Measurements from ENCODE around the gene ADGRG1.

Gene ADGRG1

GRCh38 chr16:57658878-57659674 is 30.6 kb downstream of the ADGRG1 start:
- Histone ChIP-seq H3K9ac (ENCODE audit: low read depth, low read length) (no peak overlapping the region), H3K4me1 (ENCODE audit: insufficient read depth, low read length) (no peaks in the 10 kb centered on the region), H3K9me3 (ENCODE audit: insufficient read depth, low read length, severe bottlenecking) (no peaks in the 10 kb centered on the region), H3K36me3 (ENCODE audit: insufficient read depth, low read length) (no peaks in the 10 kb centered on the region), H3K4me3 (ENCODE audit: low read depth in 1 of 2, low read length in 2 of 2) (no peak overlapping the region), H3K4me2 (ENCODE audit: insufficient read depth, low read length) (no peak overlapping the region), H3K27me3 (ENCODE audit: insufficient read depth, low read length, poor library complexity) (no peaks in the 10 kb centered on the region), H2AFZ (ENCODE audit: low read depth, low read length) (no peak overlapping the region), H3K27ac (ENCODE audit: low read length) (no peak overlapping the region), H4K20me1 (ENCODE audit: insufficient read depth, low read length) (no peaks in the 10 kb centered on the region), H3K79me2 (ENCODE audit: insufficient read depth, low read length) (no peaks in the 10 kb centered on the region)
- DNase-seq = no peak
- ATAC-seq (ENCODE audit: insufficient read depth, low read depth) = no peak
- TF ChIP-seq CTCF (IDR thresholded peaks at IDR 0.05; ENCODE audit: borderline replicate concordance, extremely low read depth, low read length, poor library complexity, severe bottlenecking) (no peak), EZH2 (IDR thresholded peaks at IDR 0.05; ENCODE audit: borderline replicate concordance, low read depth, low read length, severe bottlenecking) (no peak)

GRCh38 chr16:57660715-57661463 is 32.5 kb downstream of the ADGRG1 start:
- DNase-seq (no peak), ATAC-seq (ENCODE audit: insufficient read depth, low read depth) (no peak)
- Histone ChIP-seq H4K20me1 (ENCODE audit: insufficient read depth, low read length) (no peaks in the 10 kb centered on the region), H2AFZ (ENCODE audit: low read depth, low read length) (no peak overlapping the region), H3K27ac (ENCODE audit: low read length) (no peak overlapping the region), H3K4me2 (ENCODE audit: insufficient read depth, low read length) (no peak overlapping the region), H3K9ac (ENCODE audit: low read depth, low read length) (no peak overlapping the region), H3K79me2 (ENCODE audit: insufficient read depth, low read length) (no peaks in the 10 kb centered on the region), H3K36me3 (ENCODE audit: insufficient read depth, low read length) (no peaks in the 10 kb centered on the region), H3K4me3 (ENCODE audit: low read depth in 1 of 2, low read length in 2 of 2) (no peak overlapping the region), H3K4me1 (ENCODE audit: insufficient read depth, low read length) (no peaks in the 10 kb centered on the region), H3K27me3 (ENCODE audit: insufficient read depth, low read length, poor library complexity) (no peaks in the 10 kb centered on the region), H3K9me3 (ENCODE audit: insufficient read depth, low read length, severe bottlenecking) (no peaks in the 10 kb centered on the region)
- TF ChIP-seq CTCF (IDR thresholded peaks at IDR 0.05; ENCODE audit: borderline replicate concordance, extremely low read depth, low read length, poor library complexity, severe bottlenecking) (no peak), EZH2 (IDR thresholded peaks at IDR 0.05; ENCODE audit: borderline replicate concordance, low read depth, low read length, severe bottlenecking) (no peak)

DNA sequence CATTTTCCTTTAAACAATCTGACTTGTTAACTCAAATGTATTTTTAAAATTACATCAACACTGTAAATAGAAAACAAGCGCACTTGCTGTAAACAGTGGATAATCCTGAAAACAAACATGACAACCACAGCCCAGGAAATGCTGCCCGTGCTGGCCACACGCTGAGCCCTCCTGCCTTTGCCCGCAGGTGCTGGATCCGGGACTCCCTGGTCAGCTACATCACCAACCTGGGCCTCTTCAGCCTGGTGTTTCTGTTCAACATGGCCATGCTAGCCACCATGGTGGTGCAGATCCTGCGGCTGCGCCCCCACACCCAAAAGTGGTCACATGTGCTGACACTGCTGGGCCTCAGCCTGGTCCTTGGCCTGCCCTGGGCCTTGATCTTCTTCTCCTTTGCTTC is 33.1 kb downstream of the ADGRG1 start:
- H3K79me2 ChIP-seq (ENCODE audit: insufficient read depth, low read length) = no peaks in the 10 kb centered on the region
- H3K4me3 ChIP-seq (ENCODE audit: low read depth in 1 of 2, low read length in 2 of 2) = no peak overlapping the region
- DNase-seq = no peak
- no peaks in the 10 kb centered on the region for H3K27me3 ChIP-seq (ENCODE audit: insufficient read depth, low read length, poor library complexity)
- TF ChIP-seq EZH2 (IDR thresholded peaks at IDR 0.05; ENCODE audit: borderline replicate concordance, low read depth, low read length, severe bottlenecking) (no peak), CTCF (IDR thresholded peaks at IDR 0.05; ENCODE audit: borderline replicate concordance, extremely low read depth, low read length, poor library complexity, severe bottlenecking) (no peak)
- H3K36me3 ChIP-seq (ENCODE audit: insufficient read depth, low read length) = no peaks in the 10 kb centered on the region
- H3K9ac ChIP-seq (ENCODE audit: low read depth, low read length) = no peak overlapping the region
- no peaks in the 10 kb centered on the region for H3K4me1 ChIP-seq (ENCODE audit: insufficient read depth, low read length)
- no peaks in the 10 kb centered on the region for H4K20me1 ChIP-seq (ENCODE audit: insufficient read depth, low read length)
- no peak overlapping the region for H3K4me2 ChIP-seq (ENCODE audit: insufficient read depth, low read length)
- no peak for ATAC-seq (ENCODE audit: insufficient read depth, low read depth)
- H3K9me3 ChIP-seq (ENCODE audit: insufficient read depth, low read length, severe bottlenecking) = no peaks in the 10 kb centered on the region
- no peak overlapping the region for H2AFZ ChIP-seq (ENCODE audit: low read depth, low read length)
- no peak overlapping the region for H3K27ac ChIP-seq (ENCODE audit: low read length)

Measured in DND-41 (cell line).